ENCODE measurements around the gene EBLN1.

The EBLN1 gene

GRCh38 chr10:22245567-22245966, 27.8 kb upstream of the EBLN1 start:
- Histone ChIP-seq H2AK5ac (ENCODE audit: low read depth, low read length) (no peak overlapping the region), H3K14ac (ENCODE audit: low read length) (no peak overlapping the region), H3K4ac (ENCODE audit: low read length) (no peak overlapping the region), H3K4me3 (ENCODE audit: low read length in 2 of 2) (no peak overlapping the region), H3K4me2 (ENCODE audit: insufficient read depth, low read length, poor library complexity, severe bottlenecking) (no peak overlapping the region), H4K8ac (ENCODE audit: low read depth, low read length) (no peak overlapping the region), H2BK120ac (ENCODE audit: low read depth, low read length) (no peak overlapping the region), H2AFZ (ENCODE audit: low read length) (no peak overlapping the region), H3K9me3 (replicated peaks in 1 of 2; ENCODE audit: control insufficient read depth in 2 of 2, insufficient read depth in 1 of 2, low read depth in 1 of 2, low read length in 2 of 2) (no peaks in the 10 kb centered on the region), H3K36me3 (replicated peaks in 1 of 2; ENCODE audit: control insufficient read depth in 2 of 2, insufficient read depth in 2 of 2, low read length in 2 of 2) (no peaks in the 10 kb centered on the region), H3K4me1 (ENCODE audit: control insufficient read depth in 2 of 2, insufficient read depth in 1 of 2, low read depth in 1 of 2, low read length in 2 of 2) (peaks cover 0 to 2% of the 10 kb centered on the region in 2 donors), H2BK12ac (ENCODE audit: low read length) (no peak overlapping the region), H2BK5ac (ENCODE audit: low read length) (no peak overlapping the region), H3K23ac (ENCODE audit: low read depth, low read length, poor library complexity) (no peak overlapping the region), H3K27me3 (ENCODE audit: control insufficient read depth in 3 of 3, insufficient read depth in 3 of 3, low read depth in 1 of 3, low read length in 3 of 3) (peaks cover 0 to 6% (median 0%) of the 10 kb centered on the region in 3 experiments), H3K27ac (replicated peaks; ENCODE audit: low read length) (no peak overlapping the region), H3K79me1 (ENCODE audit: low read depth, low read length) (no peaks in the 10 kb centered on the region), H3K9ac (ENCODE audit: low read depth, low read length, poor library complexity) (no peak overlapping the region), H2BK15ac (ENCODE audit: low read length) (no peak overlapping the region), H4K91ac (ENCODE audit: low read depth, low read length, poor library complexity) (no peak overlapping the region), H3K18ac (ENCODE audit: low read length) (peak overlapping the region; percentile 11)
- no peak for DNase-seq (ENCODE audit: low spot score)
- WGBS, 2 donors (ENCODE audit: extremely low coverage in 2 of 2, insufficient read length in 2 of 2, insufficient replicate concordance in 1 of 2), result no CpG with 5 or more reads among the region's 2 CpGs

GRCh38 chr10:22244855-22245254, 27.0 kb upstream of the EBLN1 start:
- H3K4me1 ChIP-seq (ENCODE audit: control insufficient read depth in 2 of 2, insufficient read depth in 1 of 2, low read depth in 1 of 2, low read length in 2 of 2), result peaks cover 0 to 2% of the 10 kb centered on the region in 2 donors
- DNase-seq (ENCODE audit: low spot score), result no peak
- no peak overlapping the region for H2BK120ac ChIP-seq (ENCODE audit: low read depth, low read length)
- WGBS, 2 donors (ENCODE audit: extremely low coverage in 2 of 2, insufficient read length in 2 of 2, insufficient replicate concordance in 1 of 2), result 100% methylated on average over 1 of the region's 3 CpGs; no CpG with 5 or more reads in 1 of the 2 donors
- no peak overlapping the region for H2BK15ac ChIP-seq (ENCODE audit: low read length)
- H2AFZ ChIP-seq (ENCODE audit: low read length), result no peak overlapping the region
- no peak overlapping the region for H2BK12ac ChIP-seq (ENCODE audit: low read length)
- H3K23ac ChIP-seq (ENCODE audit: low read depth, low read length, poor library complexity), result no peak overlapping the region
- H3K9ac ChIP-seq (ENCODE audit: low read depth, low read length, poor library complexity), result no peak overlapping the region
- H3K4me2 ChIP-seq (ENCODE audit: insufficient read depth, low read length, poor library complexity, severe bottlenecking), result no peak overlapping the region
- no peak overlapping the region for H3K4me3 ChIP-seq (ENCODE audit: low read length in 2 of 2)
- H4K91ac ChIP-seq (ENCODE audit: low read depth, low read length, poor library complexity), result no peak overlapping the region
- no peaks in the 10 kb centered on the region for H3K79me1 ChIP-seq (ENCODE audit: low read depth, low read length)
- H3K36me3 ChIP-seq (replicated peaks in 1 of 2; ENCODE audit: control insufficient read depth in 2 of 2, insufficient read depth in 2 of 2, low read length in 2 of 2), result no peaks in the 10 kb centered on the region
- no peak overlapping the region for H3K27ac ChIP-seq (replicated peaks; ENCODE audit: low read length)
- peaks cover 0 to 3% (median 0%) of the 10 kb centered on the region in 3 experiments for H3K27me3 ChIP-seq (ENCODE audit: control insufficient read depth in 3 of 3, insufficient read depth in 3 of 3, low read depth in 1 of 3, low read length in 3 of 3)
- no peak overlapping the region for H3K18ac ChIP-seq (ENCODE audit: low read length)
- no peaks in the 10 kb centered on the region for H3K9me3 ChIP-seq (replicated peaks in 1 of 2; ENCODE audit: control insufficient read depth in 2 of 2, insufficient read depth in 1 of 2, low read depth in 1 of 2, low read length in 2 of 2)
- H4K8ac ChIP-seq (ENCODE audit: low read depth, low read length), result no peak overlapping the region
- H3K4ac ChIP-seq (ENCODE audit: low read length), result no peak overlapping the region
- no peak overlapping the region for H3K14ac ChIP-seq (ENCODE audit: low read length)
- no peak overlapping the region for H2BK5ac ChIP-seq (ENCODE audit: low read length)
- no peak overlapping the region for H2AK5ac ChIP-seq (ENCODE audit: low read depth, low read length)

- no peak overlapping the region for H2BK120ac ChIP-seq (ENCODE audit: low read depth, low read length)
- no peak overlapping the region for H4K8ac ChIP-seq (ENCODE audit: low read depth, low read length)
- no peak overlapping the region for H3K9ac ChIP-seq (ENCODE audit: low read depth, low read length, poor library complexity)
- H3K36me3 ChIP-seq (replicated peaks in 1 of 2; ENCODE audit: control insufficient read depth in 2 of 2, insufficient read depth in 2 of 2, low read length in 2 of 2), result no peaks in the 10 kb centered on the region
- H3K4me3 ChIP-seq (ENCODE audit: low read length in 2 of 2), result no peak overlapping the region
- no peaks in the 10 kb centered on the region for H3K79me1 ChIP-seq (ENCODE audit: low read depth, low read length)
- H3K4ac ChIP-seq (ENCODE audit: low read length), result no peak overlapping the region
- DNase-seq (ENCODE audit: low spot score), result no peak
- H2BK5ac ChIP-seq (ENCODE audit: low read length), result no peak overlapping the region
- H3K23ac ChIP-seq (ENCODE audit: low read depth, low read length, poor library complexity), result no peak overlapping the region
- no peak overlapping the region for H3K27ac ChIP-seq (replicated peaks; ENCODE audit: low read length)
- H2AFZ ChIP-seq (ENCODE audit: low read length), result no peak overlapping the region
- H3K18ac ChIP-seq (ENCODE audit: low read length), result no peak overlapping the region
- H3K4me2 ChIP-seq (ENCODE audit: insufficient read depth, low read length, poor library complexity, severe bottlenecking), result no peak overlapping the region
- H2AK5ac ChIP-seq (ENCODE audit: low read depth, low read length), result no peak overlapping the region
- no CpG with 5 or more reads among the region's 4 CpGs for WGBS, 2 donors (ENCODE audit: extremely low coverage in 2 of 2, insufficient read length in 2 of 2, insufficient replicate concordance in 1 of 2)
- H2BK15ac ChIP-seq (ENCODE audit: low read length), result no peak overlapping the region
- peaks cover 0 to 2% of the 10 kb centered on the region in 2 donors for H3K4me1 ChIP-seq (ENCODE audit: control insufficient read depth in 2 of 2, insufficient read depth in 1 of 2, low read depth in 1 of 2, low read length in 2 of 2)
- peaks cover 0 to 4% (median 0%) of the 10 kb centered on the region in 3 experiments for H3K27me3 ChIP-seq (ENCODE audit: control insufficient read depth in 3 of 3, insufficient read depth in 3 of 3, low read depth in 1 of 3, low read length in 3 of 3)
- H4K91ac ChIP-seq (ENCODE audit: low read depth, low read length, poor library complexity), result no peak overlapping the region
- no peak overlapping the region for H3K14ac ChIP-seq (ENCODE audit: low read length)
- no peak overlapping the region for H2BK12ac ChIP-seq (ENCODE audit: low read length)
- H3K9me3 ChIP-seq (replicated peaks in 1 of 2; ENCODE audit: control insufficient read depth in 2 of 2, insufficient read depth in 1 of 2, low read depth in 1 of 2, low read length in 2 of 2), result no peaks in the 10 kb centered on the region
These were observed 26.2 kb upstream of the EBLN1 start for GRCh38 chr10:22244001-22244400.

GRCh38 chr10:22243321-22243720, 25.5 kb upstream of the EBLN1 start:
- Histone ChIP-seq H4K91ac (ENCODE audit: low read depth, low read length, poor library complexity) (no peak overlapping the region), H2AFZ (ENCODE audit: low read length) (no peak overlapping the region), H3K36me3 (replicated peaks in 1 of 2; ENCODE audit: control insufficient read depth in 2 of 2, insufficient read depth in 2 of 2, low read length in 2 of 2) (no peaks in the 10 kb centered on the region), H3K18ac (ENCODE audit: low read length) (no peak overlapping the region), H4K8ac (ENCODE audit: low read depth, low read length) (no peak overlapping the region), H3K4me2 (ENCODE audit: insufficient read depth, low read length, poor library complexity, severe bottlenecking) (no peak overlapping the region), H2BK5ac (ENCODE audit: low read length) (no peak overlapping the region), H3K14ac (ENCODE audit: low read length) (no peak overlapping the region), H3K79me1 (ENCODE audit: low read depth, low read length) (no peaks in the 10 kb centered on the region), H3K27me3 (ENCODE audit: control insufficient read depth in 3 of 3, insufficient read depth in 3 of 3, low read depth in 1 of 3, low read length in 3 of 3) (peaks cover 0 to 4% (median 0%) of the 10 kb centered on the region in 3 experiments), H2BK15ac (ENCODE audit: low read length) (no peak overlapping the region), H3K23ac (ENCODE audit: low read depth, low read length, poor library complexity) (no peak overlapping the region), H3K4me3 (ENCODE audit: low read length in 2 of 2) (no peak overlapping the region), H2BK12ac (ENCODE audit: low read length) (no peak overlapping the region), H3K27ac (replicated peaks; ENCODE audit: low read length) (no peak overlapping the region), H2BK120ac (ENCODE audit: low read depth, low read length) (no peak overlapping the region), H3K4ac (ENCODE audit: low read length) (no peak overlapping the region), H3K4me1 (ENCODE audit: control insufficient read depth in 2 of 2, insufficient read depth in 1 of 2, low read depth in 1 of 2, low read length in 2 of 2) (peaks cover 0 to 2% of the 10 kb centered on the region in 2 donors), H3K9me3 (replicated peaks in 1 of 2; ENCODE audit: control insufficient read depth in 2 of 2, insufficient read depth in 1 of 2, low read depth in 1 of 2, low read length in 2 of 2) (no peaks in the 10 kb centered on the region), H2AK5ac (ENCODE audit: low read depth, low read length) (no peak overlapping the region), H3K9ac (ENCODE audit: low read depth, low read length, poor library complexity) (no peak overlapping the region)
- WGBS, 2 donors (ENCODE audit: extremely low coverage in 2 of 2, insufficient read length in 2 of 2, insufficient replicate concordance in 1 of 2), result no CpG with 5 or more reads among the region's 4 CpGs
- DNase-seq (ENCODE audit: low spot score), result no peak
